Ishikawa (cell line): Measurements from ENCODE around the gene TNS3.

Experiments
- CEBPB ChIP-seq: IDR thresholded peaks from 2 replicates; pipeline ENCODE4 v1.6.1; 2012
- CREB1 ChIP-seq: IDR thresholded peaks from 2 replicates; pipeline ENCODE4 v1.6.1; 2012; ENCODE audit warnings: low read depth
- EGR1 ChIP-seq: IDR thresholded peaks from 2 replicates; pipeline ENCODE4 v1.6.1; 2012
- EP300 ChIP-seq: IDR thresholded peaks from 2 replicates; pipeline ENCODE4 v1.6.1; 2012; ENCODE audit warnings: borderline replicate concordance
- FOXM1 ChIP-seq: IDR thresholded peaks from 2 replicates; pipeline ENCODE4 v1.6.1; 2012; ENCODE audit warnings: low read depth, borderline replicate concordance
- MAX ChIP-seq: IDR thresholded peaks from 2 replicates; pipeline ENCODE4 v1.6.1; 2012
- NFIC ChIP-seq: IDR thresholded peaks from 2 replicates; pipeline ENCODE4 v1.6.1; 2012
- RAD21 ChIP-seq: IDR thresholded peaks from 2 replicates; pipeline ENCODE4 v1.6.1; 2012; ENCODE audit warnings: low read depth
- REST ChIP-seq: IDR thresholded peaks from 2 replicates; pipeline ENCODE4 v1.6.1; 2012; ENCODE audit warnings: low read depth, mild to moderate bottlenecking
- TAF1 ChIP-seq: IDR thresholded peaks from 2 replicates; pipeline ENCODE4 v1.6.1; 2012; ENCODE audit warnings: low read depth, mild to moderate bottlenecking
- TCF12 ChIP-seq: IDR thresholded peaks from 2 replicates; pipeline ENCODE4 v1.6.1; 2012; ENCODE audit warnings: low read depth
- TEAD4 ChIP-seq: IDR thresholded peaks from 2 replicates; pipeline ENCODE4 v1.6.1; 2012
- USF1 ChIP-seq: IDR thresholded peaks from 2 replicates; pipeline ENCODE4 v1.6.1; 2012
- YY1 ChIP-seq: IDR thresholded peaks from 2 replicates; pipeline ENCODE4 v1.6.1; 2012; ENCODE audit warnings: low read depth
- ZBTB7A ChIP-seq: IDR thresholded peaks from 2 replicates; pipeline ENCODE4 v1.6.1; 2012; ENCODE audit warnings: low read depth

Gene TNS3

GRCh38 chr7:47504551-47505311 is 77.2 kb downstream of the TNS3 start:
- TF ChIP-seq CEBPB = no peak
- TF ChIP-seq RAD21 = no peak
- TF ChIP-seq EP300 = no peak
- TF ChIP-seq REST = no peak
- no peak for TF ChIP-seq TCF12
- TF ChIP-seq TAF1 = no peak
- TF ChIP-seq ZBTB7A = no peak
- TF ChIP-seq TEAD4 = no peak
- TF ChIP-seq EGR1 = no peak
- TF ChIP-seq MAX = no peak
- no peak for TF ChIP-seq CREB1
- TF ChIP-seq NFIC = no peak
- no peak for TF ChIP-seq FOXM1
- TF ChIP-seq YY1 = no peak
- TF ChIP-seq USF1 = no peak

- no peak for TF ChIP-seq YY1
- TF ChIP-seq TAF1 = no peak
- no peak for TF ChIP-seq USF1
- no peak for TF ChIP-seq RAD21
- no peak for TF ChIP-seq MAX
- TF ChIP-seq TCF12 = no peak
- no peak for TF ChIP-seq ZBTB7A
- no peak for TF ChIP-seq CREB1
- TF ChIP-seq NFIC = no peak
- no peak for TF ChIP-seq CEBPB
- no peak for TF ChIP-seq REST
- TF ChIP-seq TEAD4 = no peak
- TF ChIP-seq EGR1 = no peak
- no peak for TF ChIP-seq EP300
- no peak for TF ChIP-seq FOXM1
Observed at GRCh38 chr7:47503281-47503680, 78.6 kb downstream of the TNS3 start.

- TF ChIP-seq EGR1 (no peak), YY1 (no peak), CEBPB (no peak), MAX (no peak), FOXM1 (no peak), ZBTB7A (no peak), NFIC (no peak), EP300 (no peak), CREB1 (no peak), RAD21 (no peak), TCF12 (no peak), TAF1 (no peak), USF1 (no peak), TEAD4 (no peak), REST (no peak)
Observed at GRCh38 chr7:47502240-47502877, 79.6 kb downstream of the TNS3 start.
